GM12878 (cell line): ENCODE data around the gene PDGFD. TPM values are rescaled to one million over a fixed set of nuclear protein-coding genes. Genes with fewer than 3 reads are reported as not detected.
A peak's percentile ranks its signal among the peaks of the same experiment; 100 is the strongest.

Source experiments
- BACH1 ChIP-seq: fragments of 450-650 bp; IDR thresholded peaks from 2 replicates; pipeline ENCODE4 v1.6.1; 2017; ENCODE audit warnings: mild to moderate bottlenecking, borderline replicate concordance
- BCL11A ChIP-seq: IDR thresholded peaks from 2 replicates; pipeline ENCODE4 v1.6.1; 2011; ENCODE audit warnings: low read depth, low read length
- DPF2 ChIP-seq: fragments of 450-650 bp; IDR thresholded peaks from 2 replicates; pipeline ENCODE4 v1.6.1; 2017; ENCODE audit warnings: mild to moderate bottlenecking
- FOXM1 ChIP-seq: IDR thresholded peaks from 2 replicates; pipeline ENCODE4 v1.6.1; 2012; ENCODE audit warnings: low read depth, mild to moderate bottlenecking, inconsistent platforms, low read length, moderate library complexity
- HDAC2 ChIP-seq: fragments of 200-600 bp; sonication (generic); IDR thresholded peaks from 2 replicates; pipeline ENCODE4 v1.6.1; 2017
- HDGF ChIP-seq: fragments of 450-650 bp; IDR thresholded peaks from 2 replicates; pipeline ENCODE4 v1.6.1; 2016; ENCODE audit warnings: antibody characterized with exemption
- NFXL1 ChIP-seq: fragments of 450-650 bp; IDR thresholded peaks from 2 replicates; pipeline ENCODE4 v1.6.1; 2017; ENCODE audit warnings: antibody characterized with exemption, mild to moderate bottlenecking, borderline replicate concordance
- NR2C2 ChIP-seq: IDR thresholded peaks from 2 replicates; pipeline ENCODE4 v1.6.1; 2011; ENCODE audit warnings: borderline replicate concordance, low read depth; ENCODE audit not compliant: control insufficient read depth, insufficient read length
- PAX5 ChIP-seq: IDR thresholded peaks from 2 replicates; pipeline ENCODE4 v1.6.1; 2011; ENCODE audit warnings: low read depth, low read length, borderline replicate concordance
- PAX8 ChIP-seq: fragments of 450-650 bp; IDR thresholded peaks from 2 replicates; pipeline ENCODE4 v1.6.1; 2017; ENCODE audit warnings: mild to moderate bottlenecking, moderate library complexity
- PBX3 ChIP-seq: IDR thresholded peaks from 2 replicates; pipeline ENCODE4 v1.6.1; 2011; ENCODE audit warnings: mild to moderate bottlenecking, low read depth, low read length, moderate library complexity; ENCODE audit not compliant: insufficient replicate concordance
- SKIL ChIP-seq: fragments of 450-650 bp; IDR thresholded peaks from 2 replicates; pipeline ENCODE4 v1.6.1; 2017; ENCODE audit warnings: mild to moderate bottlenecking, low read depth, inconsistent platforms; ENCODE audit not compliant: poor library complexity, severe bottlenecking
- SMAD5 ChIP-seq: IDR thresholded peaks from 2 replicates; pipeline ENCODE4 v1.6.1; 2016; ENCODE audit warnings: antibody characterized with exemption, low read depth
- SP1 ChIP-seq: IDR thresholded peaks from one replicate; pipeline ENCODE4 v1.6.1; 2011; ENCODE audit warnings: low read depth, low read length
- STAT1 ChIP-seq: fragments of 450-650 bp; conservative IDR thresholded peaks from 2 replicates; pipeline ENCODE4 v1.6.1; 2014; ENCODE audit warnings: antibody characterized with exemption, mild to moderate bottlenecking
- ZBTB4 ChIP-seq: fragments of 450-650 bp; formaldehyde crosslinking; IDR thresholded peaks from 2 replicates; pipeline ENCODE4 v1.4.0; 2022; ENCODE audit warnings: mild to moderate bottlenecking, moderate library complexity
- ZNF592 ChIP-seq: fragments of 450-650 bp; IDR thresholded peaks from 2 replicates; pipeline ENCODE4 v1.6.1; 2017; ENCODE audit warnings: mild to moderate bottlenecking, moderate library complexity
- ZNF622 ChIP-seq: fragments of 450-650 bp; IDR thresholded peaks from 2 replicates; pipeline ENCODE4 v1.6.1; 2017; ENCODE audit warnings: mild to moderate bottlenecking, inconsistent platforms
- polyA plus RNA-seq, 11 experiments: library from polyadenylated mRNA; depleted of rRNA in 4 of 11; unstranded in 6 of 11; stranded (reverse) in 5 of 11; fragments of >200 nt; fragmentation: Nextera tagmentation in 4 of 11; fragmentation: Illumina TruSeq in 1 of 11; extraction: Ambion mirVana in 4 of 11; extraction: Trizol in 1 of 11; gene quantifications; 1 replicate in 1 of 11; 2 replicates in 10 of 11; pipeline versions ENCODE4 v1.2.1 to v1.2.3, GENCODE V29; 2011 to 2016; ENCODE audit warnings: inconsistent platforms in 2 of 11, missing spikeins in 2 of 11, low read depth in 1 of 11
- total RNA-seq, 4 experiments: library from RNA; depleted of rRNA in 3 of 4; stranded (reverse); fragments of >200 nt in 3 of 4; fragmentation: Illumina TruSeq in 1 of 4; extraction: Trizol in 1 of 4; gene quantifications; 2 replicates each; pipeline versions ENCODE4 v1.2.1 to v1.2.3, GENCODE V29; 2013 to 2021
- TF ChIP-seq, protein P1 (sequence below): fragments of 450-650 bp; IDR thresholded peaks from 2 replicates; pipeline ENCODE4 v1.6.1; 2016; ENCODE audit warnings: mild to moderate bottlenecking

The PDGFD gene
- total and polyA plus RNA-seq, 10 of the 15 experiments (the other 5 are each of a cell fraction or from before 2014, with no cell fraction given), result 0.05 to 0.13 TPM; not detected in 8

DNA sequence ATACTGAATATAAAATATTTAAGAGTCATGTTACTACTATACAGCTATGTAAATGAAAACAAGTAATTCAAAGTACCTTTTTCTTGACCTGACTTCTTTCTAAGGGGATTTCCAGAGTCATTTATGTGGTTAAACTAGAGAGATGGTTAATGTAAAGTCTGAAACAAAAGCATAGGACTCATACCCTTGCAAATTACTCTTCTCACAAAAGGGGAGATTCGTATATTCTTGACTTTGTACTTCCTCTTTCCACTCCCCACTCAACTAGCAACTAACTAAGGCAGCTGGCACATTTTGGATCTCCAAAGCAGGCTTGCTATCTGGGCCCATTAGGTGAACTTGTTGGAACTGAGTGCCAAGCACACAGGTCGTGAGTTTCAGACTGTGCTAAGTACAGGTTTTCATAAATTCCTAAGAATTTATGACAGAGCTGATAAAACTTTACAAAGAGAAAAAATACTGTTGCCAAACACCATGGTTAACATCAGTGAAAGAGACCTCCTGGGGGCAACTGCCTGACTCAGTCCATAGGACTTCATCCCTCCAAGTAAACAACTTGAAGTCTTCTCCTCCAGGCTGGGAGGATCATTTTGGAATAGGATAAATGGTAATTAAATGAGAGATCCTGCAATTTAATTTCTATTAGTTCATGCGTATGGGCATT lies 204.5 kb downstream of the PDGFD start (continued):
- TF ChIP-seq ZBTB4 (CRISPR knock-in tag) (no peak), NFXL1 (no peak), BCL11A (peak; percentile 67; the same call in 1 of the 2 replicates), ZNF592 (no peak), STAT1 (no peak), SP1 (no peak), PAX5 (peak; percentile 48; the same call in 1 of the 2 replicates), PBX3 (no peak), ZNF622 (no peak), PAX8 (no peak), HDAC2 (no peak), NR2C2 (no peak), HDGF (no peak), FOXM1 (peak; percentile 31; the same call in 1 of the 2 replicates), BACH1 (peak; percentile 43; the same call in 1 of the 2 replicates), SKIL (peak; percentile 67), DPF2 (peak; percentile 88), SMAD5 (no peak)
- TF ChIP-seq, protein P1, sequence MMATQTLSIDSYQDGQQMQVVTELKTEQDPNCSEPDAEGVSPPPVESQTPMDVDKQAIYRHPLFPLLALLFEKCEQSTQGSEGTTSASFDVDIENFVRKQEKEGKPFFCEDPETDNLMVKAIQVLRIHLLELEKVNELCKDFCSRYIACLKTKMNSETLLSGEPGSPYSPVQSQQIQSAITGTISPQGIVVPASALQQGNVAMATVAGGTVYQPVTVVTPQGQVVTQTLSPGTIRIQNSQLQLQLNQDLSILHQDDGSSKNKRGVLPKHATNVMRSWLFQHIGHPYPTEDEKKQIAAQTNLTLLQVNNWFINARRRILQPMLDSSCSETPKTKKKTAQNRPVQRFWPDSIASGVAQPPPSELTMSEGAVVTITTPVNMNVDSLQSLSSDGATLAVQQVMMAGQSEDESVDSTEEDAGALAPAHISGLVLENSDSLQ, result no peak
